SU-DHL-6 (cell line): Measurements from ENCODE around the gene PCDHGA4.

Experiments used
- H2AFZ ChIP-seq: fragments of 200-600 bp; sonication (generic); 2 replicates; pipeline ENCODE4 v1.6.1; 2014; ENCODE audit warnings: low read depth, mild to moderate bottlenecking, moderate library complexity, mixed read lengths, antibody characterized with exemption, low read length; ENCODE audit not compliant: severe bottlenecking
- H3F3A ChIP-seq: fragments of 200-600 bp; shearing (Covaris generic); 2 replicates; pipeline ENCODE4 v1.6.0; 2016; ENCODE audit warnings: antibody characterized with exemption, mild to moderate bottlenecking; ENCODE audit not compliant: insufficient read depth
- H3K27ac ChIP-seq: fragments of 200-600 bp; sonication (generic); 2 replicates; pipeline ENCODE4 v1.5.1; 2016; ENCODE audit warnings: low read depth, mild to moderate bottlenecking, low read length, moderate library complexity, mixed read lengths
- H3K27me3 ChIP-seq: fragments of 200-600 bp; sonication (generic), shearing (Covaris generic); 2 replicates; pipeline ENCODE4 v1.6.0; 2014; ENCODE audit warnings: mild to moderate bottlenecking, low read length
- H3K36me3 ChIP-seq: fragments of 200-600 bp; sonication (generic); 2 replicates; pipeline ENCODE4 v1.6.1; 2014; ENCODE audit warnings: mild to moderate bottlenecking, low read length, mixed read lengths
- H3K4me2 ChIP-seq: fragments of 300-600, 200-600 bp; shearing (Covaris generic), sonication (generic); 2 replicates; pipeline ENCODE4 v1.6.0; 2014; ENCODE audit warnings: low read length, low read depth, mild to moderate bottlenecking; ENCODE audit not compliant: poor library complexity, severe bottlenecking
- H3K4me3 ChIP-seq: fragments of 200-600 bp; sonication (generic); 2 replicates; pipeline ENCODE4 v1.5.1; 2014; ENCODE audit warnings: antibody characterized with exemption, low read length, mild to moderate bottlenecking, mixed read lengths; ENCODE audit not compliant: insufficient read depth, poor library complexity, severe bottlenecking
- H3K79me2 ChIP-seq: fragments of 200-600 bp; sonication (generic); 2 replicates; pipeline ENCODE4 v1.6.1; 2014; ENCODE audit warnings: mild to moderate bottlenecking, low read length, moderate library complexity; ENCODE audit not compliant: insufficient read depth
- H3K9ac ChIP-seq: fragments of 200-600 bp; sonication (generic); 2 replicates; pipeline ENCODE4 v1.7.0; 2014; ENCODE audit warnings: mild to moderate bottlenecking, low read length
- H3K9me2 ChIP-seq: fragments of 200-600 bp; sonication (generic); replicated peaks from 2 replicates; pipeline ENCODE4 v1.6.1; 2014; ENCODE audit warnings: low read length; ENCODE audit not compliant: insufficient read depth
- H3K9me3 ChIP-seq: fragments of 200-600 bp; sonication (generic); 2 replicates; pipeline ENCODE4 v1.6.1; 2014; ENCODE audit warnings: low read length, mixed read lengths; ENCODE audit not compliant: insufficient read depth
- H4K20me1 ChIP-seq: fragments of 200-600 bp; sonication (generic); 2 replicates; pipeline ENCODE4 v1.6.1; 2014; ENCODE audit warnings: low read depth, mild to moderate bottlenecking, antibody characterized with exemption, low read length, moderate library complexity, mixed read lengths
- EZH2phosphoT487 ChIP-seq: fragments of 200-600 bp; sonication (generic), shearing (Covaris generic); conservative IDR thresholded peaks from 2 replicates; pipeline ENCODE4 v1.6.1; 2018; ENCODE audit warnings: mild to moderate bottlenecking, antibody characterized with exemption, low read length, moderate library complexity, mixed read lengths
- TF ChIP-seq, protein P1 (sequence below): fragments of 200-600 bp; sonication (generic); IDR thresholded peaks from one replicate; pipeline ENCODE4 v1.5.1; 2017; ENCODE audit warnings: antibody characterized with exemption, mild to moderate bottlenecking, low read length, moderate library complexity; ENCODE audit not compliant: insufficient read depth, poor library complexity, severe bottlenecking

The PCDHGA4 gene

DNA sequence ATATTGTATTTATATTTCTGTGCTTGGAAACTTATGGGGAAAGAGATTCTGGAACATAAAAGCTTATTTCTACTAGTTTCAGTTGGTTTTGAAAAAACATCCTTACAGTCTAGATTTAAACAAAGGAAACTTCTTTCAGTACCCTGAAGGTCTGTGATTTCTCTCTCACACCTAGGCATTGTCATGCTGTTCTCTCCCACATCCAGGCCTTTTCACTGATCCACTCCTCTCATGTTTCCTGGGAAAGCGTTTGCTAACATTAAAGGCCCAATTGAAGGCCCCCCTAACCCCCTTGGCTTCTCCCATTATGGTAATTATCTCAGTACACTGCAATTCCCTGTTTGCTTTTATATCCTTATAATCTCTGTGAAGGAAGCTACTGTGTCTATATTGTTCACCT lies 12.0 kb upstream of the PCDHGA4 start:
- no peaks in the 10 kb centered on the region for H3K9me3 ChIP-seq

GRCh38 chr5:141343242-141343952 lies 11.4 kb upstream of the PCDHGA4 start, which contains the start of gene PCDHGA3:
Gene PCDHGA3, plus strand, starts transcription at chr5:141343829. Its CDS starts 205 bp downstream, at chr5:141344034.
- no peak for TF ChIP-seq EZH2phosphoT487
- TF ChIP-seq, protein P1, sequence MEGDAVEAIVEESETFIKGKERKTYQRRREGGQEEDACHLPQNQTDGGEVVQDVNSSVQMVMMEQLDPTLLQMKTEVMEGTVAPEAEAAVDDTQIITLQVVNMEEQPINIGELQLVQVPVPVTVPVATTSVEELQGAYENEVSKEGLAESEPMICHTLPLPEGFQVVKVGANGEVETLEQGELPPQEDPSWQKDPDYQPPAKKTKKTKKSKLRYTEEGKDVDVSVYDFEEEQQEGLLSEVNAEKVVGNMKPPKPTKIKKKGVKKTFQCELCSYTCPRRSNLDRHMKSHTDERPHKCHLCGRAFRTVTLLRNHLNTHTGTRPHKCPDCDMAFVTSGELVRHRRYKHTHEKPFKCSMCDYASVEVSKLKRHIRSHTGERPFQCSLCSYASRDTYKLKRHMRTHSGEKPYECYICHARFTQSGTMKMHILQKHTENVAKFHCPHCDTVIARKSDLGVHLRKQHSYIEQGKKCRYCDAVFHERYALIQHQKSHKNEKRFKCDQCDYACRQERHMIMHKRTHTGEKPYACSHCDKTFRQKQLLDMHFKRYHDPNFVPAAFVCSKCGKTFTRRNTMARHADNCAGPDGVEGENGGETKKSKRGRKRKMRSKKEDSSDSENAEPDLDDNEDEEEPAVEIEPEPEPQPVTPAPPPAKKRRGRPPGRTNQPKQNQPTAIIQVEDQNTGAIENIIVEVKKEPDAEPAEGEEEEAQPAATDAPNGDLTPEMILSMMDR: peak; percentile 9
- no peaks in the 10 kb centered on the region for H3K9me3 ChIP-seq

More for the DNA sequence above, 12.0 kb upstream of the PCDHGA4 start:
- no peaks in the 10 kb centered on the region for H3K79me2 ChIP-seq
- TF ChIP-seq EZH2phosphoT487: no peak
- TF ChIP-seq, protein P1: no peak
- no peak overlapping the region for H3K9ac ChIP-seq
- no peak overlapping the region for H3K4me3 ChIP-seq
- H4K20me1 ChIP-seq: no peaks in the 10 kb centered on the region
- no peak overlapping the region for H2AFZ ChIP-seq
- no peak overlapping the region for H3K27ac ChIP-seq
- no peak overlapping the region for H3K4me2 ChIP-seq
- H3K9me2 ChIP-seq: no peaks in the 10 kb centered on the region
- H3K36me3 ChIP-seq: no peaks in the 10 kb centered on the region
- no peaks in the 10 kb centered on the region for H3F3A ChIP-seq
- no peaks in the 10 kb centered on the region for H3K27me3 ChIP-seq

GRCh38 chr5:141343953-141344463 lies 10.8 kb upstream of the PCDHGA4 start:
- Histone ChIP-seq H3K36me3 (no peaks in the 10 kb centered on the region), H3K9me2 (no peaks in the 10 kb centered on the region), H3K9me3 (no peaks in the 10 kb centered on the region), H3K79me2 (no peaks in the 10 kb centered on the region), H4K20me1 (no peaks in the 10 kb centered on the region), H3K9ac (no peak overlapping the region), H3K27me3 (no peaks in the 10 kb centered on the region), H3K4me2 (no peak overlapping the region), H3F3A (no peaks in the 10 kb centered on the region), H2AFZ (no peak overlapping the region), H3K4me3 (no peak overlapping the region), H3K27ac (no peak overlapping the region)
- no peak for TF ChIP-seq EZH2phosphoT487
- TF ChIP-seq, protein P1: no peak

More at GRCh38 chr5:141343242-141343952, 11.4 kb upstream of the PCDHGA4 start, which contains the start of gene PCDHGA3:
- H3K9ac ChIP-seq: no peak within 1 kb of the TSS
- H4K20me1 ChIP-seq: no peaks in the 10 kb centered on the region
- no peaks in the 10 kb centered on the region for H3K79me2 ChIP-seq
- no peak within 1 kb of the TSS for H2AFZ ChIP-seq
- H3K9me2 ChIP-seq: no peaks in the 10 kb centered on the region
- H3F3A ChIP-seq: no peaks in the 10 kb centered on the region
- no peaks in the 10 kb centered on the region for H3K36me3 ChIP-seq
- no peak within 1 kb of the TSS for H3K4me2 ChIP-seq
- no peak within 1 kb of the TSS for H3K4me3 ChIP-seq
- no peaks in the 10 kb centered on the region for H3K27me3 ChIP-seq
- no peak within 1 kb of the TSS for H3K27ac ChIP-seq
